GM12892 (cell line): ENCODE results near the gene ADGRD1.

Experiments
- POLR2A ChIP-seq: IDR thresholded peaks from 2 replicates; pipeline ENCODE4 v1.6.1; 2011; ENCODE audit warnings: low read depth, low read length, control low read depth
- POLR2AphosphoS5 ChIP-seq: IDR thresholded peaks from 2 replicates; pipeline ENCODE4 v1.6.1; 2011; ENCODE audit warnings: low read depth, low read length, control low read depth
- TAF1 ChIP-seq: IDR thresholded peaks from 2 replicates; pipeline ENCODE4 v1.6.1; 2011; ENCODE audit warnings: low read depth, mild to moderate bottlenecking, control low read depth, low read length, borderline replicate concordance

- TF ChIP-seq TAF1 (no peak), POLR2A (no peak), POLR2AphosphoS5 (no peak)
Measured at GRCh38 chr12:130920119-130920703, 33.5 kb upstream of the ADGRD1 start.
